Activated CD4-positive, alpha-beta T cell treated with anti-CD3 and anti-CD28 coated beads, Interleukin-2, amount 10 ng/mL, durations not matched to agents 24 days and 14 days (primary cell): Measurements from ENCODE around the gene ZBTB16. TPM values are rescaled to one million over a fixed set of nuclear protein-coding genes. Genes with fewer than 3 reads are reported as not detected.

Experiments used
- DNase-seq: peaks from one replicate; pipeline ENCODE4 v3.0.0; 2022
- H3K27ac Mint-ChIP-seq: one replicate; pipeline ENCODE4 v1.8.0; 2022; ENCODE audit warnings: mild to moderate bottlenecking, mixed read lengths
- H3K27me3 Mint-ChIP-seq: one replicate; pipeline ENCODE4 v1.8.0; 2022; ENCODE audit warnings: mixed read lengths
- H3K36me3 Mint-ChIP-seq: one replicate; pipeline ENCODE4 v1.8.0; 2022; ENCODE audit warnings: low read depth, mild to moderate bottlenecking, mixed read lengths
- H3K4me1 Mint-ChIP-seq: one replicate; pipeline ENCODE4 v1.8.0; 2021; ENCODE audit warnings: mixed read lengths
- H3K4me3 Mint-ChIP-seq: one replicate; pipeline ENCODE4 v1.8.0; 2022; ENCODE audit warnings: mild to moderate bottlenecking, moderate library complexity, mixed read lengths
- H3K9me3 Mint-ChIP-seq: one replicate; pipeline ENCODE4 v1.8.0; 2021; ENCODE audit warnings: mixed read lengths
- intact Hi-C: fragments of 100-400 bp; cut with micrococcal nuclease; formaldehyde crosslinking; loops from one replicate; pipeline ENCODE4 v1.15.1; 2023
- total RNA-seq: library from RNA; stranded (reverse); gene quantifications from 2 replicates; pipeline ENCODE4 v1.2.3, GENCODE V29; 2022

The ZBTB16 gene
- total RNA-seq, 1 donor from 2014 or later = 3.8 TPM

DNA sequence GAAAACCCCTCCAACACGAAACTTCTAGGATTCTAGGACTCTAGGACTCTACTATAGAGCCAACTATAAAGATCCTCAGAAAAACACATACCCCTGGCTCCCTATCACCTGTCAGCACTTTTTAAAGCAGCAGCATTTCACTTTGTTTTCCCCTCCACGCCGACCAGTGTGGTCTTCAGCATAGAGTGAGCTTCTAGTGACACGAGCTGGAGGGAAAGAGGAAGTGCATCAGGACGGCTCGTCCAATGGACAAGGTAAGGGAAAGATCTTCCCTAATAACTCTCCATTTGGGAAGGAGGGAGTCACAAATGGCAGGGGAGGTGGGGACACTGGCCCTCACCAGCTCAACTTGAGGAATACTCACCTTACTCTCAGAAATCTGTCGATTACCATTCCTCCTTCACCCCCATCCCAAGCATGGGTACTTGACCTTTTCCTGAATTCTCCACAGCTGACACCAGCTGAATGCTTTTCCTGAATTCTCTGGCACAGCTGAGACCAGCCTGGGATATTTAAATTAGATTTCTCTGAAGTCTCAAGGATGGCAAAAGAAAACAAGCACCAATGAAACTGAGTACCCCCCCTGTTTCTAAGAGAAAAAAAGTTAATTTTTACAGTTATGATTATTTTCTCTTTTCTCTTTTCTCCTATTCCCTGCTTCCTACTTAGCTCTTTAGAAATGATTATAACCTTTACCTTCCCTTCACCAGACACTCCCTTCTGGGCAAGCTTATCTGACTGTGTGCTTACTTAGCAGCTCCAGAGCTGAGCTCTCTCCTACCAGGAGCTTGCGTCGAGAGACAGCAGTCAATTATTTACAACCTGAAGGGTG is 203.4 kb downstream of the ZBTB16 start:
- DNase-seq = peak; percentile 73
- no peaks in the 10 kb centered on the region for H3K36me3 Mint-ChIP-seq

GRCh38 chr11:114263513-114264170 is 204.1 kb downstream of the ZBTB16 start:
- Mint-ChIP-seq H3K27me3 (peaks cover 2% of the 10 kb centered on the region), H3K36me3 (no peaks in the 10 kb centered on the region), H3K4me3 (no peak overlapping the region), H3K4me1 (no peaks in the 10 kb centered on the region), H3K27ac (no peak overlapping the region), H3K9me3 (no peaks in the 10 kb centered on the region)
- no peak for DNase-seq
- intact Hi-C loops = loop anchor here (5.0 kb wide), 1 partner anchor 456 kb away; no protein-coding TSS in a partner anchor

More for the DNA sequence above, 203.4 kb downstream of the ZBTB16 start:
- H3K27me3 Mint-ChIP-seq = peaks cover 2% of the 10 kb centered on the region
- H3K9me3 Mint-ChIP-seq = no peaks in the 10 kb centered on the region
- no peak overlapping the region for H3K27ac Mint-ChIP-seq
- H3K4me3 Mint-ChIP-seq = no peak overlapping the region
- intact Hi-C loops = loop anchor here (5.0 kb wide), 1 partner anchor 456 kb away; no protein-coding TSS in a partner anchor
- H3K4me1 Mint-ChIP-seq = no peaks in the 10 kb centered on the region

GRCh38 chr11:114264381-114264780 is 204.9 kb downstream of the ZBTB16 start:
- H3K36me3 Mint-ChIP-seq = no peaks in the 10 kb centered on the region
- peaks cover 4% of the 10 kb centered on the region for H3K27me3 Mint-ChIP-seq
- no peaks in the 10 kb centered on the region for H3K4me1 Mint-ChIP-seq
- H3K4me3 Mint-ChIP-seq = no peak overlapping the region
- intact Hi-C loops = loop anchor here (5.0 kb wide), 1 partner anchor 457 kb away; no protein-coding TSS in a partner anchor
- H3K9me3 Mint-ChIP-seq = no peaks in the 10 kb centered on the region
- no peak for DNase-seq
- H3K27ac Mint-ChIP-seq = no peak overlapping the region

DNA sequence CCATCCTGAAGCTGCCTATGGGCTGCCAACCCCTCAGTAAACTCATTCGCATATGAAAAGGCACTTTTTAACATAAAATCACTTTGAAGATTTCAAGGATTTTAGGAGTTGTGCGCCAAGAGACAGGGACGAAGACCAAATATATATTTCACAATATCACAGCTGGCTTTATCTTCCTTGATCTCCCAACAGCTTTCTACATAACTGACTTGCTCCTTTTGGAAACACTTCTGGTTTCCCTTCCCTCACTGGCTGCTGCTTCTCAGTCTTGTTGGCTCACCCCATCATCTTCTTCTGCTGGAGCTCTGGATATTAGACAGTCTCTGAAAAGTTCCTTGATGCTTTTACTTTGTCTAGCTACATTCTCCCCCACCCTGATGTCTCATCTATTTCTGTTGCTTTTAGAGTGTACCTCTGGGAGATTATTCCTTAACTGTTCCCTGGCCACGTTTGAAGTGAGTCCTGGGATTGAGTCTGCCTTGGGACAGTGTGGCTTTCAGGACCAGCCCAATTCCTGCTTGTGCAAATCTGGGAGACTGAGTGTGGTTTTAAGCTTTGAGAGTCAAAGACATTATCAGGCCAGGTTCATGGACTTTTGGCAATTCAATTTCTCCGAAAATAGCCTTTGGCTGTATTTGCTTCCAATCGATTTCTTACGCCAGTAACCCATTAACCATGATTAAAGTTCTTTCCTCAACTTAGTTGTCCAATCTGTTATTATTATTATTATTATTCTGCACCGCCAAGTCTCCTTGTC is 205.8 kb downstream of the ZBTB16 start:
- peaks cover 6% of the 10 kb centered on the region for H3K27me3 Mint-ChIP-seq

DNA sequence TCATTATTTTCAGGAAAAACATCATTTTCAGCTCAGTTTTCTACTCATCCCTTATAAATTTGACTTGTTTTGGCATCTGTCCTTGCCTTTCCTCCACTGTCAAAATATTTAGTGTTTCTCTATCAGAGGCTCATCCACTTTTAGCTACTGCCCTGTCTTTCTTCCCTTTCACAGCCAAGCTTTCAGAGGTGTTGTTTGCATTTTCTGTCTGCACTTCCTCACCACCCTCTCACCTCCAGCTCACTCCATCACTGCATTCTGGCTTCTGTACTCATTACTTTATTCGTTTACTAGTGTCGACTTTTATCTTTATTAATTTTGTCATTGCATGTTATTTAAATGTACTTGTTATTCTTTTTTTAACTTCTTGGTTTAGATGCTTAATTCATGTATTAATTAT is 210.0 kb downstream of the ZBTB16 start:
- Mint-ChIP-seq H3K4me3 (no peak overlapping the region), H3K27me3 (peaks cover 25% of the 10 kb centered on the region), H3K4me1 (no peaks in the 10 kb centered on the region)

More for the DNA sequence above, 205.8 kb downstream of the ZBTB16 start:
- Mint-ChIP-seq H3K36me3 (no peaks in the 10 kb centered on the region), H3K4me3 (no peak overlapping the region), H3K27ac (no peak overlapping the region), H3K9me3 (no peaks in the 10 kb centered on the region), H3K4me1 (no peaks in the 10 kb centered on the region)
- intact Hi-C loops = no loop called here
- no peak for DNase-seq

DNA sequence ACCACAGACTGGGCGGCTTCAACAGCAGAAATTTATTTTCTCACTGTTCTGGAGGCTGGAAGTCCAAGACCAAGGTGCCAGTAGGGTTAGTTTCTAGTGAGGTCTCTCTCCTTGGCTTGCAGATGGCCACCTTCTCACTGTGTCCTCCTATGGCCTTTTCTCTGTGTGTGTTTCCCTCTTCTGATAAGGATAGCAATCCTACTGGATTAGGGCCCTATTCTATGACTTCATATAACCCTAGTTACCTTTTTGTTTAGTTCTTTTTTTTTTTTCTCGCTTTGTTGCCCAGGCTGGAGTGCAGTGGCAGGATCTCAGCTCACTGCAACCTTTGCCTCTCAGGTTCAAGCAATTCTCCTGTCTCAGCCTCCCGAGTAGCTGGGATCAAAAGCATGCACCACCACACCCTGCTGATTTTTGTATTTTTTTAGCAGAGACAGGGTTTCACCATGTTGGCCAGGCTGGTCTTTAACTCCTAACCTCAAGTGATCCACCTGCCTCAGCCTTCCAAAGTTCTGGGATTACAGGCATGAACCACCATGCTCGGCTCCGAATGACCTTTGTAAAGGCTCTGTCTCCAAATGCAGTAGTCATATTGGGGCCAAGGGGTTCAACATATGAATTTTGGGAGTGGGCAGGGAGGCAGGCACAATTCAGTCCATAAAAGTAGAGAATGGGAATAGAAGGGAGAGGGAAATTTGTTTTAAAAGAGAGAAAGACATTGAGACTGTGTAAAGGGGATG is 211.2 kb downstream of the ZBTB16 start:
- intact Hi-C loops = no loop called here
- Mint-ChIP-seq H3K9me3 (no peaks in the 10 kb centered on the region), H3K36me3 (no peaks in the 10 kb centered on the region), H3K4me1 (no peaks in the 10 kb centered on the region), H3K27me3 (peaks cover 28% of the 10 kb centered on the region), H3K27ac (no peak overlapping the region), H3K4me3 (no peak overlapping the region)
- no peak for DNase-seq

More for the DNA sequence above, 210.0 kb downstream of the ZBTB16 start:
- DNase-seq = no peak
- Mint-ChIP-seq H3K27ac (no peak overlapping the region), H3K9me3 (no peaks in the 10 kb centered on the region), H3K36me3 (no peaks in the 10 kb centered on the region)
- intact Hi-C loops = no loop called here

DNA sequence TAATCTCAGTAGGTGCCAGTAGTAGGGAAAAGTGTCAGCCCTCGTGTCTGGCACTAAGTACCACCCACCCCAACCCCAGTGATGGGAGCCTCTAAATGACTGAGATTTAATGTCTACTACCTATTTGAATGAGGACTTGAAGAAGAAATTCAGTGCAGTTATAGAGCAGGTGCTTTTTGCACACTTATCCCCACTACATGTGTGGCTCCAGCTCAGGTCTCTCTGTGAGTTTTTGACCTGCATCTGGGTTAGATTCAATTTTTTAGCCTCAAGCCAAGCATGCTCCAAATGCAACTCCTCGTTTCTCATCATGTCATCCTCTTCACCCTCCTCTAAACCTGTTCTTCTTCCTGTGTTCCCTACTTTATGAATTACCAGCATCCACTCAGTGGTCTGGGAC is 211.8 kb downstream of the ZBTB16 start:
- Mint-ChIP-seq H3K27ac (no peak overlapping the region), H3K4me1 (no peaks in the 10 kb centered on the region), H3K27me3 (peaks cover 28% of the 10 kb centered on the region), H3K36me3 (no peaks in the 10 kb centered on the region), H3K4me3 (no peak overlapping the region), H3K9me3 (no peaks in the 10 kb centered on the region)
- intact Hi-C loops = no loop called here
- no peak for DNase-seq

- no peaks in the 10 kb centered on the region for H3K9me3 Mint-ChIP-seq
- H3K4me3 Mint-ChIP-seq = no peak overlapping the region
- no peak overlapping the region for H3K27ac Mint-ChIP-seq
- peaks cover 28% of the 10 kb centered on the region for H3K27me3 Mint-ChIP-seq
- intact Hi-C loops = no loop called here
- no peak for DNase-seq
- H3K36me3 Mint-ChIP-seq = no peaks in the 10 kb centered on the region
- no peaks in the 10 kb centered on the region for H3K4me1 Mint-ChIP-seq
These were observed 212.8 kb downstream of the ZBTB16 start for GRCh38 chr11:114272311-114272710.

DNA sequence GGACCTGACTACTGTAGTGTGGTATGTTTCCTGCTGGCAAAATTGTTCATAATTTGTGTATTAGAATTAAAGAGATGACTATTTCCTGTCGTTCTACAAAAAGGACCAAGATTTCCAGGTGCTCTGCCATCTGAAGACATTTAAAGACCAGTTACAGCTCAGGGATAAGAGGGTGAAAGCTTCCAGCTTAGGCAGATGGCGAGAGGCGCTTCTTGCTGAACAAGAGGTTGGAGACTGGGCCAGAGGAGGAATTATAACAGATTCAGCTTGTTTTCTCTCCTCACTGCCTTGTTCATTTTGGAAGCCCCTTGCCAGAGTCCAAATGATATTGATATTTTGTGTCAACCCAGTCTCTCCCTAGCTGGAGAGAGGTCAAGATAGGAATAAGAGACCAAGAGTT is 213.6 kb downstream of the ZBTB16 start:
- intact Hi-C loops = no loop called here

GRCh38 chr11:114273890-114274635 is 214.6 kb downstream of the ZBTB16 start:
- Mint-ChIP-seq H3K4me3 (no peak overlapping the region), H3K27me3 (peaks cover 29% of the 10 kb centered on the region), H3K27ac (no peak overlapping the region), H3K4me1 (no peaks in the 10 kb centered on the region), H3K36me3 (no peaks in the 10 kb centered on the region), H3K9me3 (no peaks in the 10 kb centered on the region)
- DNase-seq = no peak
- intact Hi-C loops = no loop called here

More for the DNA sequence above, 213.6 kb downstream of the ZBTB16 start:
- H3K27me3 Mint-ChIP-seq = peaks cover 29% of the 10 kb centered on the region
- no peaks in the 10 kb centered on the region for H3K36me3 Mint-ChIP-seq
- no peak for DNase-seq
- H3K4me1 Mint-ChIP-seq = no peaks in the 10 kb centered on the region
- H3K9me3 Mint-ChIP-seq = no peaks in the 10 kb centered on the region
- H3K4me3 Mint-ChIP-seq = no peak overlapping the region
- H3K27ac Mint-ChIP-seq = no peak overlapping the region

DNA sequence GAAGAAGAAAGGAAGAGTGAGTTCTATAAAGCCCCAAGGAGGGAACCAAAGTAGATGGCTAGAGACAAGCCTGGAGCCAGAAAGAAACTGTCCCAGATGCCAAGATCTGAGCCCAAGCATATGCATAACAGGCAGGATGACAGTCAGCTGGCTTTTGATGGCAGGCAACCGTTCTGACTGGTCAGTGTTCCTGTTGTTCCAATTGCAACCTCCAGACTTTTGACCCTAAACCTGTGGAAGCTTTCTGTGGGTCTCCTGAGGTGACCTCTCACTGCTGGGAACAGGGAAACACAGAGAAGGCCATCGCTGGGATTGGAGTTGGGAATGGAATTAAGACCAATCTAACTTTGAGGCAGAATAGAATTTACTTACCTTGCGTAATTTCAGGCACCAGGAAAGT is 215.1 kb downstream of the ZBTB16 start:
- intact Hi-C loops = no loop called here
- Mint-ChIP-seq H3K4me1 (no peaks in the 10 kb centered on the region), H3K4me3 (no peak overlapping the region), H3K27me3 (peaks cover 26% of the 10 kb centered on the region), H3K9me3 (no peaks in the 10 kb centered on the region), H3K36me3 (no peaks in the 10 kb centered on the region), H3K27ac (no peak overlapping the region)
- no peak for DNase-seq

DNA sequence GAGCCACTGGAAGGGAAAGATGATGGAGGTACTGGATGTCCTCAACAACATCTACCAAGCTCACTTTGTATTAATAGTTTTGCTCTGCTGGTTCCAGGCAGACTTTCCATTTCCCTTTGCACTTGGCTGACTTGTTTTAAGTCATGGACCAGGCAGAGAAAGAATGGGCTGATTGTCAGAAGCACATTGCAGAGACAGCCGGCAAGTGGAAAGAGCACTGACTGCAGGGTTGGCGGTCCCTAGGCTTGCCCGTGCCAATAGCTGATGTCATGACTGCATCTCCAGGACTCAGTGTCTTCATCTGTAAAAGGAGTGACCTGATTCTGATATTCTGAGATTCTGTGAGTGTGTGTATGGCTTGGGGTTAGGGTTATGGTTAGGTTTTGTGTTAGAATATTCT is 215.8 kb downstream of the ZBTB16 start:
- no peak overlapping the region for H3K4me3 Mint-ChIP-seq

GRCh38 chr11:114276077-114276476 is 216.6 kb downstream of the ZBTB16 start:
- H3K4me1 Mint-ChIP-seq = no peaks in the 10 kb centered on the region
- no peaks in the 10 kb centered on the region for H3K9me3 Mint-ChIP-seq
- H3K4me3 Mint-ChIP-seq = no peak overlapping the region
- no peak overlapping the region for H3K27ac Mint-ChIP-seq
- no peaks in the 10 kb centered on the region for H3K36me3 Mint-ChIP-seq
- H3K27me3 Mint-ChIP-seq = peaks cover 23% of the 10 kb centered on the region
- intact Hi-C loops = no loop called here
- no peak for DNase-seq

More for the DNA sequence above, 215.8 kb downstream of the ZBTB16 start:
- intact Hi-C loops = no loop called here
- no peak for DNase-seq
- Mint-ChIP-seq H3K9me3 (no peaks in the 10 kb centered on the region), H3K27me3 (peaks cover 29% of the 10 kb centered on the region), H3K27ac (no peak overlapping the region), H3K4me1 (no peaks in the 10 kb centered on the region), H3K36me3 (no peaks in the 10 kb centered on the region)
